Heart left ventricle (tissue), 16 donors: ENCODE results near the gene RAB12. TPM values are rescaled to one million over a fixed set of nuclear protein-coding genes. Genes with fewer than 3 reads are reported as not detected.
"Not testable (repeated sequence)": the region's sequence is repeated elsewhere in the genome, so short reads cannot be mapped to it uniquely, and the experiment has no call there.

ENCODE experiments used
- ATAC-seq, 4 donors: fragments of 200-7000 bp; cut with Tn5 transposase; one replicate each; pipeline ENCODE4 v1.9.1; 2020 to 2022; ENCODE audit warnings: moderate library complexity in 4 of 4, mild to moderate bottlenecking in 3 of 4, moderate number of reproducible peaks in 1 of 4
- DNase-seq, 5 donors: peaks; one replicate each; pipeline ENCODE4 v3.0.0-alpha.2; 2020
- H3K27ac ChIP-seq, 12 donors: fragments of 200-600 bp; sonication (generic) in 4 of 12; one replicate each; pipeline versions ENCODE4 v1.5.0 to v1.8.0; 2016 to 2022; ENCODE audit warnings: mild to moderate bottlenecking in 2 of 12
- H3K27me3 ChIP-seq, 9 donors: fragments of 200-600 bp; sonication (generic) in 2 of 9; one replicate each; pipeline versions ENCODE4 v1.5.1 to v1.8.0; 2016 to 2022; ENCODE audit warnings: mild to moderate bottlenecking in 3 of 9
- H3K36me3 ChIP-seq, 9 donors: fragments of 200-600 bp; sonication (generic) in 2 of 9; one replicate each; pipeline versions ENCODE4 v1.5.0 to v1.8.0; 2018 to 2022; ENCODE audit warnings: mild to moderate bottlenecking in 2 of 9
- H3K4me1 ChIP-seq, 12 donors: fragments of 200-600 bp; sonication (generic) in 4 of 12; one replicate each; pipeline versions ENCODE4 v1.5.0 to v1.8.0; 2016 to 2022; ENCODE audit warnings: mild to moderate bottlenecking in 3 of 12
- H3K4me3 ChIP-seq, 12 donors: fragments of 200-600 bp; sonication (generic) in 4 of 12; one replicate each; pipeline versions ENCODE4 v1.5.0 to v1.8.0; 2017 to 2022; ENCODE audit warnings: mild to moderate bottlenecking in 9 of 12, moderate library complexity in 4 of 12
- H3K9me3 ChIP-seq, 12 donors: fragments of 200-600 bp; sonication (generic) in 4 of 12; one replicate each; pipeline versions ENCODE4 v1.5.0 to v1.8.0; 2016 to 2022; ENCODE audit warnings: mild to moderate bottlenecking in 1 of 12
- CTCF ChIP-seq, 12 donors: fragments of 200-600 bp; sonication (generic) in 4 of 12; IDR thresholded peaks; one replicate each; pipeline versions ENCODE4 v1.5.0 to v1.8.0; 2018 to 2022; ENCODE audit warnings: antibody characterized with exemption in 12 of 12, mild to moderate bottlenecking in 5 of 12
- POLR2A ChIP-seq, 2 donors: fragments of 450-650 bp; IDR thresholded peaks; one replicate each; pipeline ENCODE4 v1.6.1; 2017; ENCODE audit warnings: antibody characterized with exemption in 2 of 2, mild to moderate bottlenecking in 2 of 2, moderate library complexity in 2 of 2
- WGBS, 4 donors: extraction: QIAGEN DNeasy Blood & Tissue Kit in 2 of 4; methylation state at CpG; one replicate each; pipeline versions ENCODE4 v1.1.5 to v1.1.7; 2013 to 2018; 5-methylcytosine and 5-hydroxymethylcytosine counted together
- intact Hi-C, 10 donors: fragments of 100-400 bp; cut with DNase I; formaldehyde crosslinking; loops; one replicate each; pipeline versions ENCODE4 v1.11.1 to v1.14.2; 2022
- polyA plus RNA-seq, 2 donors: library from polyadenylated mRNA; stranded (reverse); fragments of 200-250 nt; gene quantifications; one replicate each; pipeline ENCODE4 v1.2.3, GENCODE V29; 2013
- total RNA-seq, 9 donors: library from RNA; depleted of rRNA in 2 of 9; stranded (reverse); fragments of >200 nt in 2 of 9; fragmentation: NEBNext Ultra II Directional in 3 of 9; extraction: Animal tissue kit (Norgen Biotek cat#: 25700) in 3 of 9; gene quantifications; one replicate each; pipeline versions ENCODE4 v1.1.0 to v1.2.4, GENCODE V29; 2016 to 2023
- donor health status: ischemic (EF 13 %, LVEDD 7.1; RV severe dilation, severe dysfunction).
- donor health status: healthy with polysubstance abuse.
- donor health status: DM: no; HTN: yes; CAD: no.
- donor health status: DM: no; HTN: no; CAD: no.
- donor health status: ischemic (EF 25% LVEDD 6.9; RV normal size, moderate dysfunction).
- donor health status: ischemic (EF 25% LVEDD 5.7; RV mildly dilated, moderate dysfunction).
- donor health status: healthy.
- donor health status: DM: yes; HTN: yes; CAD: no.
- donor health status: ischemic (EF 35%, LVEDD 5.7; RV mildly dilated, moderate dysfunction).
- donor health status: nonischemic (EF 11% LVEDD 7.7; RV severe dilation, severe dysfunction).
- donor health status: DM: yes; HTN: yes; CAD: no.
- donor health status: PGD.
- donor health status: ischemic (EF 29% LVEDD 5.4; RV normal size, mild dysfunction).
- donor health status: nonischemic (EF 23%, LVEDD 6.1; RV moderate dilation, normal function).

The RAB12 gene
- total and polyA plus RNA-seq, 11 donors, result 51.5 to 123 (median 82.3) TPM

- Histone ChIP-seq H3K36me3 (peaks cover 5 to 65% (median 59%) of the 10 kb centered on the region in 9 donors), H3K9me3 (no peaks in the 10 kb centered on the region), H3K4me1 (no peaks in the 10 kb centered on the region), H3K27ac (no peak overlapping the region), H3K27me3 (no peaks in the 10 kb centered on the region), H3K4me3 (no peak overlapping the region)
- intact Hi-C loops, result no loop called here
- ATAC-seq, result no peak
- TF ChIP-seq CTCF (IDR thresholded peaks at IDR 0.05), result no peak
- TF ChIP-seq POLR2A (IDR thresholded peaks at IDR 0.05), result no peak
- no peak for DNase-seq
- 94 to 97% (median 95%) methylated on average over 11 of the region's 11 CpGs for WGBS, 4 donors
These were observed 30.5 kb downstream of the RAB12 start for GRCh38 chr18:8639762-8640161.

- WGBS, 4 donors, result 57 to 64% (median 59%) methylated on average over 3 of the region's 3 CpGs
- no peaks in the 10 kb centered on the region for H3K27me3 ChIP-seq
- H3K4me3 ChIP-seq, result no peak overlapping the region
- DNase-seq (no peak), ATAC-seq (no peak)
- no peaks in the 10 kb centered on the region for H3K4me1 ChIP-seq
- H3K27ac ChIP-seq, result no peak overlapping the region
- no peak for TF ChIP-seq POLR2A (IDR thresholded peaks at IDR 0.05)
- no peak for TF ChIP-seq CTCF (IDR thresholded peaks at IDR 0.05)
- H3K9me3 ChIP-seq, result no peaks in the 10 kb centered on the region
- intact Hi-C loops, result no loop called here
- H3K36me3 ChIP-seq, result peaks cover 0 to 28% (median 22%) of the 10 kb centered on the region in 9 donors
These were observed 34.2 kb downstream of the RAB12 start for GRCh38 chr18:8643326-8643878.

GRCh38 chr18:8647359-8647758 is 38.1 kb downstream of the RAB12 start:
- ATAC-seq, H3K4me3 ChIP-seq, intact Hi-C loops, H3K36me3 ChIP-seq, H3K27ac ChIP-seq, H3K4me1 ChIP-seq, H3K9me3 ChIP-seq, DNase-seq, H3K27me3 ChIP-seq: not testable (repeated sequence)
- WGBS, 4 donors, result 68 to 81% (median 74%) methylated on average over 3 of the region's 3 CpGs

GRCh38 chr18:8651478-8652261 is 42.4 kb downstream of the RAB12 start:
- DNase-seq, H3K36me3 ChIP-seq, H3K27me3 ChIP-seq, H3K4me3 ChIP-seq, H3K27ac ChIP-seq, H3K4me1 ChIP-seq, H3K9me3 ChIP-seq, ATAC-seq: not testable (repeated sequence)
- intact Hi-C loops, result loop anchor here in 5 of 10 donors (5.0 to 10.0 kb wide), 3 partner anchors 333 to 496 kb away; no protein-coding TSS in a partner anchor
- 91 to 93% (median 92%) methylated on average over 7 of the region's 7 CpGs for WGBS, 4 donors
